ENCODE data around the gene TACC2. TPM values are rescaled to one million over a fixed set of nuclear protein-coding genes. Genes with fewer than 3 reads are reported as not detected.

Gene TACC2
- 100 to 1,000 TPM; 206 to 606 (median 261) TPM for total RNA-seq

GRCh38 chr10:121988361-121989324 lies at the start of gene TACC2:
Gene TACC2 (plus strand): TSS chr10:121989163. CDS start chr10:122021982, 32,819 bp downstream.
- Histone ChIP-seq H3K9me3 (peaks cover 6% of the 10 kb centered on the region), H3K27ac (no peak within 1 kb of the TSS), H3K27me3 (no peaks in the 10 kb centered on the region), H3K4me3 (no peak within 1 kb of the TSS), H3K4me1 (peaks cover 4% of the 10 kb centered on the region), H3K36me3 (no peaks in the 10 kb centered on the region)
- TF ChIP-seq, protein P1, sequence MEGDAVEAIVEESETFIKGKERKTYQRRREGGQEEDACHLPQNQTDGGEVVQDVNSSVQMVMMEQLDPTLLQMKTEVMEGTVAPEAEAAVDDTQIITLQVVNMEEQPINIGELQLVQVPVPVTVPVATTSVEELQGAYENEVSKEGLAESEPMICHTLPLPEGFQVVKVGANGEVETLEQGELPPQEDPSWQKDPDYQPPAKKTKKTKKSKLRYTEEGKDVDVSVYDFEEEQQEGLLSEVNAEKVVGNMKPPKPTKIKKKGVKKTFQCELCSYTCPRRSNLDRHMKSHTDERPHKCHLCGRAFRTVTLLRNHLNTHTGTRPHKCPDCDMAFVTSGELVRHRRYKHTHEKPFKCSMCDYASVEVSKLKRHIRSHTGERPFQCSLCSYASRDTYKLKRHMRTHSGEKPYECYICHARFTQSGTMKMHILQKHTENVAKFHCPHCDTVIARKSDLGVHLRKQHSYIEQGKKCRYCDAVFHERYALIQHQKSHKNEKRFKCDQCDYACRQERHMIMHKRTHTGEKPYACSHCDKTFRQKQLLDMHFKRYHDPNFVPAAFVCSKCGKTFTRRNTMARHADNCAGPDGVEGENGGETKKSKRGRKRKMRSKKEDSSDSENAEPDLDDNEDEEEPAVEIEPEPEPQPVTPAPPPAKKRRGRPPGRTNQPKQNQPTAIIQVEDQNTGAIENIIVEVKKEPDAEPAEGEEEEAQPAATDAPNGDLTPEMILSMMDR (IDR thresholded peaks at IDR 0.05) = no peak
- no peak for TF ChIP-seq POLR2A (IDR thresholded peaks at IDR 0.05)
- no peak for TF ChIP-seq EP300 (IDR thresholded peaks at IDR 0.05)
- TF ChIP-seq POLR2AphosphoS5 (IDR thresholded peaks at IDR 0.05) = no peak
- no peak for DNase-seq (ENCODE audit: low spot score in 2 of 2)
- 85% methylated on average over 15 of the region's 15 CpGs for WGBS

DNA sequence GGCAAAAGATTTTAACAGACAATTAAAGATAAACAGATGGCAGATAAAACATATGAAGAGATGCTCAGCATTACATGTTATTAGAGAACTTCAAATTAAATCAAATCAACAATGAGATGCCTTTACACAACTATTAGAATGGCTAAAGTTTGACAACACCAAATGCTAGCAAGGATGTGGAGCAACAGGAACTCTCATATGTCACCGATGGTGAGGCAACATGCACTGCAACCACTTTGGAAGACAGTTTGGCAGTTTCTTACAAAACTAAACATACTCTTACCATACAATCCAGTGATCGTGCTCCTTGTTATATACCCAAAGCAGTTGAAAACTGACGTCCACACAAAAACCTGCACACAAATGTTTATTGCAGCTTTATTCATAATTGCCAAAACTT lies 47.4 kb upstream of the TACC2 start:
- no peak for DNase-seq (ENCODE audit: low spot score in 2 of 2)
- WGBS = 95% methylated on average over 3 of the region's 3 CpGs
- Histone ChIP-seq H3K36me3 (no peaks in the 10 kb centered on the region), H3K4me1 (peaks cover 3% of the 10 kb centered on the region), H3K9me3 (no peaks in the 10 kb centered on the region), H3K4me3 (no peak overlapping the region), H3K27ac (no peak overlapping the region), H3K27me3 (no peaks in the 10 kb centered on the region)
- TF ChIP-seq POLR2AphosphoS5 (IDR thresholded peaks at IDR 0.05) (no peak), POLR2A (IDR thresholded peaks at IDR 0.05) (no peak), EP300 (IDR thresholded peaks at IDR 0.05) (no peak)
- TF ChIP-seq, protein P1 (IDR thresholded peaks at IDR 0.05) = no peak

DNA sequence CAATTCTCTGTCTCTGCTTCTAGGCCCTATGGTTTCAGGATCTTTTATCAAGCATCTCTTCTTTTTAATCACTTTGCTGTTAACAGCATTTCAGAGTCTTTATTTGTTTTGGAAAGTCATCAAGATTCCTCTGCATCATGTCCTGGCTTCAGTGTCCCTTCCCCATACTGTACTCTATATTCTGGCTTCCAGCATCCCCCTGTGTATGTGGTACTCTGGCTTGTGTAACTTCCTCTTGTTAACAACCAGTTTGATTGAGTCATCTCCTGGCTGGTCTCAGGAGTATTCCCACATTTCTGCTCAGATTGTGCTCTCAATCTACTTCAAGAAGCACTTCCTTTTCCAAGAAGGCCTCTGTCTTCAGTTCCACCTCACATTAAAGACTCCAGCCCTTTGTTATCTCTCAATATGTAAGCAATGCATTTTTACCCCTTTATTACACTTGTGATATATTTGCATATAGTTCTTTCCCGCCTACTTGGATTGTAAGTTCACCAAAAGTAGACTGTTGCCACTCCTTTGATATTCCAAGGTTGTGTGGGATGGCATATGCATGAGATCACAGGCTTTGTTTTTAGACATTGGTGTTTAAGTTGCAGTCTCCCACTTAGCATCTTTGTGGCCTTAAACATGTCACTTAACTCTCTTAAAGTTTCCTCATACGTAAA lies 46.1 kb upstream of the TACC2 start:
- no peak for DNase-seq (ENCODE audit: low spot score in 2 of 2)
- H3K9me3 ChIP-seq = no peaks in the 10 kb centered on the region
- peaks cover 3% of the 10 kb centered on the region for H3K4me1 ChIP-seq
- no peak overlapping the region for H3K27ac ChIP-seq
- WGBS = 96% methylated on average over 2 of the region's 2 CpGs
- H3K4me3 ChIP-seq = no peak overlapping the region
- H3K36me3 ChIP-seq = no peaks in the 10 kb centered on the region
- H3K27me3 ChIP-seq = no peaks in the 10 kb centered on the region
- TF ChIP-seq POLR2A (IDR thresholded peaks at IDR 0.05) (no peak), EP300 (IDR thresholded peaks at IDR 0.05) (no peak)
- TF ChIP-seq, protein P1 (IDR thresholded peaks at IDR 0.05) = no peak

DNA sequence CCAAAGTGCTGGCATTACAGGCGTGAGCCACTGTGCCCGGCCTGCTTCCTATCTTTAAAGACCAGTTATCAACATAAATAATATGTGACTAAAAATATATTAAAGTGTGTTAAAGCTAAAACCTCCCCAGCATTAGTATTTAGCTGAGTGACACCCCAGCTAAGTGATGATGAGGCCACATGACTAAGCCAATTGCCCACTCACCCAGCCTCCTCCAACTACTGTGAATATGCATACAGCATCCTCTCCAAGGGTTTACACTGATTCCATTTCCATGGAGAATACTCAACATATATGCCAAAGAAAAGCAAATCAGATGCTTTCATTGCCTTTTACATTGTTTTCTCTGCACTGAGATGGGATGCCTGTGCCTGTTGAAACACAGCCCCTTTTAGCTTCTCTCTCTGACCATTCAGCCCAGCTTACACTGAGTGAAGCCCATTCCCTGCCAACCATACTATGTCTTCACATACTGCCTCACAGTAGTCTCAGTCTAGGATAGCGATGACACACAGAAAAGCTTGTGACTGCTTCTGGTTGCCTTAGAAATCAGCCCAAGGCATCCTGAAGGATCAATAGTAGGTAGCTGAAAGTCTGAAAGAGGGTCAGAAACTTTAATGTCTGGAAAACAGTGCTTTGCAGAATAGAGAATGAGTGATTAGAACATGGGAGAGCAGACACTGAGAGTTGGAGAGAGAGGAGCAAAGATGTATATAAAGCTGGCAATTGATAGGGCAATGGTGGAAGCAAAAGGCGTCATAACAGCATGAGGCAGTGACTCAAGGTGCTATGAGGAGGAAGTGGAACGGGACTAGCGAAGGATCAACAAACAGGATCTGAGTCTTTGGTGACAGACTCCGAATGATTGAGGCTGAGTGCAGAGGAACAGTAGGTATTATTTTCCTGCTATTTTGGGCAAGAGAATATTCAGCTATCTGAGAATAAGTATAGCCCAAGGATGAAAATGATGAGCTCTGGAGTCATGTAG lies 41.3 kb upstream of the TACC2 start:
- Histone ChIP-seq H3K4me3 (no peak overlapping the region), H3K27me3 (no peaks in the 10 kb centered on the region), H3K4me1 (peaks cover 3% of the 10 kb centered on the region), H3K9me3 (no peaks in the 10 kb centered on the region), H3K36me3 (no peaks in the 10 kb centered on the region), H3K27ac (no peak overlapping the region)
- WGBS = 91% methylated on average over 7 of the region's 7 CpGs
- DNase-seq (ENCODE audit: low spot score in 2 of 2) = no peak
- no peak for TF ChIP-seq EP300 (IDR thresholded peaks at IDR 0.05)
- TF ChIP-seq, protein P1 (IDR thresholded peaks at IDR 0.05) = no peak
- TF ChIP-seq POLR2A (IDR thresholded peaks at IDR 0.05) = no peak

Data from suprapubic skin (tissue), 4 donors.